ENCODE data around the gene CMSS1.
"Not testable (repeated sequence)": the region's sequence is repeated elsewhere in the genome, so short reads cannot be mapped to it uniquely, and the experiment has no call there.

CMSS1 gene

GRCh38 chr3:100046986-100047385, 229.3 kb downstream of the CMSS1 start:
- H3K4me1 ChIP-seq (ENCODE audit: insufficient read depth, low read length, poor library complexity, severe bottlenecking) = peaks cover 12% of the 10 kb centered on the region
- H3K36me3 ChIP-seq (ENCODE audit: insufficient read depth, low read length) = no peaks in the 10 kb centered on the region
- no peaks in the 10 kb centered on the region for H3K27me3 ChIP-seq (ENCODE audit: insufficient read depth, low read length, poor library complexity, severe bottlenecking)
- H3K4me3 ChIP-seq (ENCODE audit: low read length, poor library complexity, severe bottlenecking) = no peak overlapping the region
- H3K9me2 ChIP-seq (replicated peaks; ENCODE audit: low read depth, low read length) = no peaks in the 10 kb centered on the region
- H4K20me1 ChIP-seq (ENCODE audit: insufficient read depth, low read length, poor library complexity, severe bottlenecking) = no peaks in the 10 kb centered on the region
- no peaks in the 10 kb centered on the region for H3K9me3 ChIP-seq (ENCODE audit: insufficient read depth, low read depth, low read length)
- TF ChIP-seq CTCF (conservative IDR thresholded peaks at IDR 0.05; ENCODE audit: low read length) (no peak), EZH2phosphoT487 (IDR thresholded peaks at IDR 0.05; ENCODE audit: borderline replicate concordance) (no peak)
- no peaks in the 10 kb centered on the region for H3F3A ChIP-seq (ENCODE audit: low read depth)
- no peak overlapping the region for H2AFZ ChIP-seq (ENCODE audit: low read length)
- no peaks in the 10 kb centered on the region for H3K79me2 ChIP-seq (ENCODE audit: insufficient read depth, low read length)
- no peak overlapping the region for H3K9ac ChIP-seq (ENCODE audit: low read depth, low read length, poor library complexity, severe bottlenecking)
- H3K4me2 ChIP-seq (ENCODE audit: low read depth, low read length, poor library complexity, severe bottlenecking) = peak overlapping the region; percentile 38

- no peaks in the 10 kb centered on the region for H3K79me2 ChIP-seq (ENCODE audit: insufficient read depth, low read length)
- H3K9me2 ChIP-seq (replicated peaks; ENCODE audit: low read depth, low read length) = no peaks in the 10 kb centered on the region
- no peaks in the 10 kb centered on the region for H3K36me3 ChIP-seq (ENCODE audit: insufficient read depth, low read length)
- H3K4me2 ChIP-seq (ENCODE audit: low read depth, low read length, poor library complexity, severe bottlenecking) = peak overlapping the region; percentile 38
- H3K4me3 ChIP-seq (ENCODE audit: low read length, poor library complexity, severe bottlenecking) = peak overlapping the region; percentile 19
- H3K4me1 ChIP-seq (ENCODE audit: insufficient read depth, low read length, poor library complexity, severe bottlenecking) = peaks cover 12% of the 10 kb centered on the region
- H3F3A ChIP-seq (ENCODE audit: low read depth) = no peaks in the 10 kb centered on the region
- no peaks in the 10 kb centered on the region for H3K9me3 ChIP-seq (ENCODE audit: insufficient read depth, low read depth, low read length)
- TF ChIP-seq CTCF (conservative IDR thresholded peaks at IDR 0.05; ENCODE audit: low read length) = no peak
- no peak for TF ChIP-seq EZH2phosphoT487 (IDR thresholded peaks at IDR 0.05; ENCODE audit: borderline replicate concordance)
- H2AFZ ChIP-seq (ENCODE audit: low read length) = no peak overlapping the region
- H3K9ac ChIP-seq (ENCODE audit: low read depth, low read length, poor library complexity, severe bottlenecking) = no peak overlapping the region
- H3K27me3 ChIP-seq (ENCODE audit: insufficient read depth, low read length, poor library complexity, severe bottlenecking) = no peaks in the 10 kb centered on the region
- H4K20me1 ChIP-seq (ENCODE audit: insufficient read depth, low read length, poor library complexity, severe bottlenecking) = no peaks in the 10 kb centered on the region
Observed at GRCh38 chr3:100047455-100048141, 229.9 kb downstream of the CMSS1 start.

GRCh38 chr3:100048248-100048647, 230.6 kb downstream of the CMSS1 start:
- Histone ChIP-seq H3K27me3 (ENCODE audit: insufficient read depth, low read length, poor library complexity, severe bottlenecking) (no peaks in the 10 kb centered on the region), H2AFZ (ENCODE audit: low read length) (no peak overlapping the region), H3K9me2 (replicated peaks; ENCODE audit: low read depth, low read length) (no peaks in the 10 kb centered on the region), H3K79me2 (ENCODE audit: insufficient read depth, low read length) (no peaks in the 10 kb centered on the region), H3K4me2 (ENCODE audit: low read depth, low read length, poor library complexity, severe bottlenecking) (peak overlapping the region; percentile 38), H3K9ac (ENCODE audit: low read depth, low read length, poor library complexity, severe bottlenecking) (no peak overlapping the region), H3K4me1 (ENCODE audit: insufficient read depth, low read length, poor library complexity, severe bottlenecking) (peaks cover 12% of the 10 kb centered on the region), H3F3A (ENCODE audit: low read depth) (no peaks in the 10 kb centered on the region), H3K4me3 (ENCODE audit: low read length, poor library complexity, severe bottlenecking) (no peak overlapping the region), H3K36me3 (ENCODE audit: insufficient read depth, low read length) (no peaks in the 10 kb centered on the region), H4K20me1 (ENCODE audit: insufficient read depth, low read length, poor library complexity, severe bottlenecking) (no peaks in the 10 kb centered on the region), H3K9me3 (ENCODE audit: insufficient read depth, low read depth, low read length) (no peaks in the 10 kb centered on the region)
- TF ChIP-seq CTCF (conservative IDR thresholded peaks at IDR 0.05; ENCODE audit: low read length) (no peak), EZH2phosphoT487 (IDR thresholded peaks at IDR 0.05; ENCODE audit: borderline replicate concordance) (no peak)

GRCh38 chr3:100051513-100051912, 233.9 kb downstream of the CMSS1 start:
- not testable (repeated sequence) for H2AFZ ChIP-seq (ENCODE audit: low read length); H3K4me3 ChIP-seq (ENCODE audit: low read length, poor library complexity, severe bottlenecking); H4K20me1 ChIP-seq (ENCODE audit: insufficient read depth, low read length, poor library complexity, severe bottlenecking); H3K9me3 ChIP-seq (ENCODE audit: insufficient read depth, low read depth, low read length); H3K9ac ChIP-seq (ENCODE audit: low read depth, low read length, poor library complexity, severe bottlenecking); H3F3A ChIP-seq (ENCODE audit: low read depth); H3K9me2 ChIP-seq (replicated peaks; ENCODE audit: low read depth, low read length); H3K79me2 ChIP-seq (ENCODE audit: insufficient read depth, low read length); H3K27me3 ChIP-seq (ENCODE audit: insufficient read depth, low read length, poor library complexity, severe bottlenecking); H3K36me3 ChIP-seq (ENCODE audit: insufficient read depth, low read length); H3K4me2 ChIP-seq (ENCODE audit: low read depth, low read length, poor library complexity, severe bottlenecking)
- peaks cover 12% of the 10 kb centered on the region for H3K4me1 ChIP-seq (ENCODE audit: insufficient read depth, low read length, poor library complexity, severe bottlenecking)

Data from Loucy (cell line).